HepG2 (cell line): ENCODE results near the gene BCAS3. TPM values are rescaled to one million over a fixed set of nuclear protein-coding genes. Genes with fewer than 3 reads are reported as not detected.

ENCODE experiments used
- ATAC-seq: fragments of 200-7000 bp; cut with Tn5 transposase; 3 replicates; pipeline ENCODE4 v1.9.1; 2020; ENCODE audit warnings: mild to moderate bottlenecking, moderate library complexity
- BruUV-seq: library from RNA; stranded (reverse); fragments of 400-500 nt; replicated peaks from 2 replicates; lab custom pipeline; 2021; lab: Mats Ljungman, UMichigan
- CTCF ChIA-PET: fragments of 300-600 bp; formaldehyde crosslinking; extraction: SDS; loops from one replicate; lab custom pipeline; 2021; ENCODE audit warnings: low total read pairs, inconsistent platforms, low intra/inter-chr PET ratio; lab: Yijun Ruan, JAX
- POLR2A ChIA-PET: fragments of 350-600 bp; sonication (Branson Sonifier 250); formaldehyde crosslinking; loops from one replicate; lab custom pipeline; 2020; ENCODE audit warnings: antibody characterized with exemption, inconsistent platforms; lab: Yijun Ruan, JAX
- DNase-seq: peaks from one replicate; pipeline ENCODE4 v3.0.0-alpha.2; 2015; ENCODE audit warnings: low spot score
- FAIRE-seq: peaks from 3 replicates; lab custom pipeline; 2011; peaks lifted over from hg19 to GRCh38; lab: Jason Lieb, UNC
- H2AFZ ChIP-seq: one replicate; pipeline ENCODE4 v1.6.1; 2011; ENCODE audit warnings: low read length, inconsistent platforms
- H3K27ac ChIP-seq: fragments of 300-600 bp; 3 replicates; pipeline ENCODE4 v1.8.0; 2011; ENCODE audit warnings: mixed run types, mild to moderate bottlenecking, mixed read lengths, low read length, inconsistent platforms; ENCODE audit not compliant: insufficient read depth; ENCODE audit errors: extremely low read length
- H3K27me3 ChIP-seq, 2 experiments: fragments of 200-600 bp in 1 of 2; 2 replicates in 1 of 2; 3 replicates in 1 of 2; pipeline versions ENCODE4 v1.6.0 to v1.8.0; 2011; ENCODE audit warnings: low read length in 2 of 2, mild to moderate bottlenecking in 2 of 2, moderate library complexity in 2 of 2, inconsistent platforms in 1 of 2; ENCODE audit not compliant: insufficient read depth in 2 of 2, control insufficient read depth in 1 of 2
- H3K36me3 ChIP-seq, 2 experiments: fragments of 200-600 bp in 1 of 2; replicated peaks in 1 of 2; 2 replicates in 1 of 2; 3 replicates in 1 of 2; pipeline versions ENCODE4 v1.5.1 to v1.8.0; 2011; ENCODE audit warnings: low read length in 2 of 2, inconsistent platforms in 1 of 2; ENCODE audit not compliant: insufficient read depth in 2 of 2, control insufficient read depth in 1 of 2
- H3K4me1 ChIP-seq: 2 replicates; pipeline ENCODE4 v1.5.1; 2012; ENCODE audit warnings: low read length, inconsistent platforms; ENCODE audit not compliant: insufficient read depth
- H3K4me2 ChIP-seq: 2 replicates; pipeline ENCODE4 v1.6.0; 2011; ENCODE audit warnings: low read depth, low read length, inconsistent platforms
- H3K4me3 ChIP-seq, 3 experiments: fragments of 200-600 bp in 1 of 3; sonication (generic), shearing (Covaris generic) in 1 of 3; replicated peaks in 1 of 3; 2 replicates each; pipeline ENCODE4 v1.5.1; 2011 to 2016; ENCODE audit warnings: low read length in 3 of 3, inconsistent platforms in 2 of 3, low read depth in 2 of 3, mild to moderate bottlenecking in 2 of 3, control low read depth in 1 of 3, mixed read lengths in 1 of 3; ENCODE audit not compliant: insufficient read depth in 1 of 3
- H3K79me2 ChIP-seq: one replicate; pipeline ENCODE4 v1.6.1; 2011; ENCODE audit warnings: low read length, inconsistent platforms; ENCODE audit not compliant: insufficient read depth
- H3K9ac ChIP-seq: 2 replicates; pipeline ENCODE4 v1.6.0; 2011; ENCODE audit warnings: mild to moderate bottlenecking, low read depth, low read length, inconsistent platforms; ENCODE audit not compliant: insufficient read depth
- H3K9me3 ChIP-seq: 2 replicates; pipeline ENCODE4 v1.5.1; 2012; ENCODE audit warnings: mild to moderate bottlenecking, low read length
- H4K20me1 ChIP-seq: 2 replicates; pipeline ENCODE4 v1.6.0; 2011; ENCODE audit warnings: inconsistent platforms, mild to moderate bottlenecking, low read length, moderate library complexity; ENCODE audit not compliant: insufficient read depth
- FOSL2 ChIP-seq: sonication (generic); formaldehyde crosslinking; IDR thresholded peaks from 2 replicates; pipeline ENCODE4 v1.4.0; 2020; ENCODE audit warnings: missing genetic modification reagents
- HOXA7 ChIP-seq: sonication (generic); formaldehyde crosslinking; IDR thresholded peaks from 2 replicates; pipeline ENCODE4 v1.8.1; 2022; ENCODE audit warnings: mild to moderate bottlenecking, missing genetic modification reagents, moderate library complexity
- IKZF5 ChIP-seq: IDR thresholded peaks from 2 replicates; pipeline ENCODE4 v1.6.1; 2018; ENCODE audit warnings: missing genetic modification reagents, mild to moderate bottlenecking, missing compliant biosample characterization
- ISX ChIP-seq: sonication (generic); formaldehyde crosslinking; conservative IDR thresholded peaks from 2 replicates; pipeline ENCODE4 v1.5.0; 2020; ENCODE audit warnings: missing genetic modification reagents
- PRMT3 ChIP-seq: sonication (generic); formaldehyde crosslinking; IDR thresholded peaks from 2 replicates; pipeline ENCODE4 v1.8.1; 2022; ENCODE audit warnings: low read depth, mild to moderate bottlenecking, moderate library complexity, missing genetic modification reagents, borderline replicate concordance
- RFXANK ChIP-seq: IDR thresholded peaks from 2 replicates; pipeline ENCODE4 v1.6.1; 2016
- TGIF2 ChIP-seq: IDR thresholded peaks from 2 replicates; pipeline ENCODE4 v1.6.1; 2016; ENCODE audit warnings: control low read depth, missing compliant biosample characterization
- ZBTB2 ChIP-seq: sonication (generic); formaldehyde crosslinking; IDR thresholded peaks from 2 replicates; pipeline ENCODE4 v1.8.0; 2022; ENCODE audit warnings: low read depth, missing genetic modification reagents
- ZNF235 ChIP-seq: sonication (generic); formaldehyde crosslinking; IDR thresholded peaks from 2 replicates; pipeline ENCODE4 v1.8.1; 2023; ENCODE audit warnings: mild to moderate bottlenecking, missing genetic modification reagents, borderline replicate concordance
- ZNF318 ChIP-seq: sonication (generic); formaldehyde crosslinking; IDR thresholded peaks from 2 replicates; pipeline ENCODE4 v1.4.0; 2020; ENCODE audit warnings: mild to moderate bottlenecking, missing genetic modification reagents
- ZNF350 ChIP-seq: sonication (generic); formaldehyde crosslinking; IDR thresholded peaks from 2 replicates; pipeline ENCODE4 v1.4.0; 2020; ENCODE audit warnings: mild to moderate bottlenecking, low read depth, missing genetic modification reagents, borderline replicate concordance
- ZNF780A ChIP-seq: sonication (generic); formaldehyde crosslinking; IDR thresholded peaks from 2 replicates; pipeline ENCODE4 v1.8.0; 2022; ENCODE audit warnings: mild to moderate bottlenecking, missing genetic modification reagents, moderate library complexity
- ZNF83 ChIP-seq: sonication (generic); formaldehyde crosslinking; IDR thresholded peaks from 2 replicates; pipeline ENCODE4 v1.4.0; 2020; ENCODE audit warnings: missing genetic modification reagents, mild to moderate bottlenecking, borderline replicate concordance
- ZNF841 ChIP-seq: sonication (generic); formaldehyde crosslinking; IDR thresholded peaks from 2 replicates; pipeline ENCODE4 v1.8.1; 2023; ENCODE audit warnings: missing genetic modification reagents, borderline replicate concordance
- ZSCAN31 ChIP-seq: sonication (generic); formaldehyde crosslinking; IDR thresholded peaks from 2 replicates; pipeline ENCODE4 v1.5.0; 2020; ENCODE audit warnings: low read depth, mild to moderate bottlenecking, missing genetic modification reagents
- in situ Hi-C: cut with HindIII; loops from 2 replicates; pipeline ENCODE4 v1.10.0; 2017; ENCODE audit warnings: low pct_unique_long_range_greater_than_20kb; ENCODE audit not compliant: extremely low pct_ligation_motif_present
- intact Hi-C: fragments of 100-400 bp; cut with micrococcal nuclease; formaldehyde crosslinking; loops from one replicate; pipeline ENCODE4 v1.10.0; 2022; ENCODE audit not compliant: unreplicated experiment
- polyA plus RNA-seq, 8 experiments: library from polyadenylated mRNA; depleted of rRNA in 3 of 8; stranded (reverse) in 7 of 8; unstranded in 1 of 8; fragments of >200 nt; fragmentation: Illumina TruSeq in 4 of 8; extraction: Trizol in 4 of 8; gene quantifications; 2 replicates each; pipeline versions ENCODE4 v1.2.1 to v1.2.3, GENCODE V29; 2011 to 2016; ENCODE audit warnings: low read depth in 4 of 8, missing spikeins in 1 of 8, mixed read lengths in 1 of 8; ENCODE audit not compliant: insufficient read depth in 1 of 8
- total RNA-seq, 5 experiments: library from RNA; depleted of rRNA; stranded (reverse); fragments of >200 nt; fragmentation: Illumina TruSeq; extraction: Trizol; gene quantifications; 2 replicates each; pipeline ENCODE4 v1.2.3, GENCODE V29; 2016; ENCODE audit warnings: low read depth in 1 of 5

The BCAS3 gene
- total and polyA plus RNA-seq, 2 of the 13 experiments (the other 11 are each of a cell fraction or from before 2014, with no cell fraction given), result 10.7 to 11.2 TPM

- in situ Hi-C loops (loop anchor here (10.0 kb wide), 1 partner anchor 127 kb away; no protein-coding TSS in a partner anchor), intact Hi-C loops (loop anchor here (1.0 kb wide), 2 partner anchors 28 to 34 kb away; no protein-coding TSS in a partner anchor)
- Histone ChIP-seq H3K36me3 (no peaks in the 10 kb centered on the region), H3K4me3 (no peak overlapping the region), H3K79me2 (no peaks in the 10 kb centered on the region), H4K20me1 (no peaks in the 10 kb centered on the region), H3K27me3 (no peaks in the 10 kb centered on the region), H2AFZ (no peak overlapping the region), H3K9me3 (no peaks in the 10 kb centered on the region), H3K4me2 (no peak overlapping the region), H3K4me1 (peaks cover 53% of the 10 kb centered on the region), H3K9ac (no peak overlapping the region), H3K27ac (peak overlapping the region; percentile 25)
- CTCF ChIA-PET, result no interaction called here
- FAIRE-seq (peak; percentile 12), ATAC-seq (no peak), DNase-seq (no peak)
- BruUV-seq, result no TSS peak
- POLR2A ChIA-PET, result interaction anchor here (0.6 to 1.8 kb wide), 6 partner anchors 15 to 704 kb away, joined by 3 to 13 read pairs (median 4); no protein-coding TSS in a partner anchor
- no peak for TF ChIP-seq ZNF235
- TF ChIP-seq PRMT3 (CRISPR knock-in tag), result no peak
- no peak for TF ChIP-seq ISX (CRISPR knock-in tag)
- no peak for TF ChIP-seq ZNF318 (CRISPR knock-in tag)
- TF ChIP-seq TGIF2 (CRISPR knock-in tag), result no peak
- TF ChIP-seq IKZF5 (CRISPR knock-in tag), result no peak
- TF ChIP-seq ZSCAN31 (CRISPR knock-in tag), result no peak
- TF ChIP-seq ZNF350 (CRISPR knock-in tag), result no peak
- TF ChIP-seq ZNF780A (CRISPR knock-in tag), result no peak
- TF ChIP-seq ZNF83 (CRISPR knock-in tag), result no peak
- TF ChIP-seq HOXA7 (CRISPR knock-in tag), result no peak
- no peak for TF ChIP-seq FOSL2
- TF ChIP-seq RFXANK, result no peak
- no peak for TF ChIP-seq ZBTB2 (CRISPR knock-in tag)
- no peak for TF ChIP-seq ZNF841
These were observed 749.9 kb downstream of the BCAS3 start for GRCh38 chr17:61427567-61427966.
